ENCODE data around the gene ERCC5.
A peak's percentile ranks its signal among the peaks of the same experiment; 100 is the strongest.

ERCC5 gene

DNA sequence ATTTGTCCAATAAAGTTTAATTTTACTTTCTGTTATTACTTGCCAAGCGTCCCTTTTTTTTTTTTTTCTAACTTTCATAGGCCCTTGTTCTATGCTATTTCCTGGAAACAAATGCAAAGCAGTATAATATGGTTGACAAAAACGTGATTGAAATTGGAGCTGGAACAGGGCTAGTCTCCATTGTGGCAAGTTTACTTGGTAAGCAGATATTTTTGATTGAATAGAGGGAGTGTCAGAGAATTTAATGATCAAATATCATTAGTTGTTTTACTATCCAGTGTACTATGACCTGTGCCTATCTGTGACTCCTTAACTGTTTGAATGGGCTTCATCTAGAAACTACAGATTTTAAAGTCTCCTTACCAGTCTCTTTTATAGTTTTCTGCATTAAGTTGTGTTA, 46.7 kb downstream of the ERCC5 start:
- Histone ChIP-seq H3K36me3 (ENCODE audit: control insufficient read depth, insufficient read depth, low read length) (no peaks in the 10 kb centered on the region), H3K4me3 (ENCODE audit: low read length) (no peak overlapping the region), H3K27me3 (ENCODE audit: control insufficient read depth, insufficient read depth, low read length) (no peaks in the 10 kb centered on the region), H3K4me1 (ENCODE audit: control insufficient read depth, insufficient read depth, low read length) (no peaks in the 10 kb centered on the region), H3K9me3 (ENCODE audit: control insufficient read depth, insufficient read depth, low read length) (no peaks in the 10 kb centered on the region), H3K27ac (ENCODE audit: low read length) (no peak overlapping the region)
- no CpG with 5 or more reads among the region's 2 CpGs for WGBS (ENCODE audit: insufficient coverage, insufficient read length)
- no peak for DNase-seq (ENCODE audit: low read depth, low spot score)

DNA sequence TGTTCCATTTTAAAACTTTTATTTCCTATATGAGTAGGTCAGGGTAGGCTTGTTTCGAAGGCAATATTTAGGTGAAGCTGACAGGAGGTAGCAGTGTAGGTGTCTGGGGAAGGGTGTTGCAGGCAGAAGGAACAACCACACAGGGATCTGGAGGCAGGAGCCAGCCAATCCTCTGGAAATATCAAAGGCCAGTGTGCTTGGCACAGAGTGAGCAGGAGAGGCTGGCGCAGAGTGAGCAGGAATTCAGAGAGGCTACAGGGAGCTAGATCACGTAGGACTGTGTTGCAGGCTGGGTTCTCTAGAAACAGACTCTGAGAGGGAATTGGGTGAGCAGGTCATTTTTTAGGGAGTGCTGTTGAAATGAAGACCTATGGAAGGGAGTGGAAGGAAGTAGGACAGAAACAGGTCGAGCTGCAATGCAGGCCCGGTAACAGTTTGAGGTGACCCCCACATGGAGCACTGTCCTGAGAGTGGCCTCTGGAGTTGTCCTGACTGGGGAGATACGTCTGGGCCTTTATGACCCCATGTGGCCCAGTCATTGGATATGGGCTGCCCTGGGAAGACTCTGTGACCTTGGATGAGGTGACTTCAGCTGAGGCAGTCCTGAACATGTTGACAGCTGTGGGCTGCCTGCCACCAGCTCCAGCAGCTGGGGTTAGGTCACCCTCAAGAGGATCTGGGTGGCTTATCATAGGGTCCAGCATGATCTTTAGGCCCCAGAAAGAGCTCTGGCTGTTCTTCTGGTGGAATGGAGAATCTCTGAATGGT, 51.7 kb downstream of the ERCC5 start:
- no peak overlapping the region for H3K27ac ChIP-seq (ENCODE audit: low read length)
- no peaks in the 10 kb centered on the region for H3K27me3 ChIP-seq (ENCODE audit: control insufficient read depth, insufficient read depth, low read length)
- H3K36me3 ChIP-seq (ENCODE audit: control insufficient read depth, insufficient read depth, low read length): no peaks in the 10 kb centered on the region
- WGBS (ENCODE audit: insufficient coverage, insufficient read length): no CpG with 5 or more reads among the region's 6 CpGs
- DNase-seq (ENCODE audit: low read depth, low spot score): no peak
- no peaks in the 10 kb centered on the region; the same call in 1 of the 2 replicates for H3K4me1 ChIP-seq (ENCODE audit: control insufficient read depth, insufficient read depth, low read length)
- no peaks in the 10 kb centered on the region for H3K9me3 ChIP-seq (ENCODE audit: control insufficient read depth, insufficient read depth, low read length)
- H3K4me3 ChIP-seq (ENCODE audit: low read length): no peak overlapping the region

DNA sequence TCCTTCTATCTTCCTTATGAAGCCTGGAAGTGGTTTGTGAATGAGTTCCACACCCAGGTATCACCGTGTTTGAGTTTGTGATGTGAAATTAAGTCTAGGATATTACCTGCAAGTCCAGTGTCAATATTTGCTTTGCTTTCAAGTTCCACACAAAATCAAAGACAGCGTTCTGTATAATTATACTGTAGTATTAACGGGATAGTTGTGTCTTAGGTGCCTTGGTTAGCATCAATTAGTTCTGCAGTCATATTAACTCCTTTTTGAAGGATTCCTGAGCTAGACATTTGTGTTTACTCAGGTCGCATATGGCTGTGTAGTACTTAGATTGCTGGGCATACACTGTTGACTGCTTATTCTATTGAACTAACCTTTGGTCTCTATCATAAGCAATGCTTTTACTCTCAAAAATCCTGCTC, 54.4 kb downstream of the ERCC5 start:
- no peaks in the 10 kb centered on the region for H3K36me3 ChIP-seq (ENCODE audit: control insufficient read depth, insufficient read depth, low read length)
- no peak overlapping the region for H3K27ac ChIP-seq (ENCODE audit: low read length)
- no peak overlapping the region for H3K4me3 ChIP-seq (ENCODE audit: low read length)
- no peaks in the 10 kb centered on the region for H3K9me3 ChIP-seq (ENCODE audit: control insufficient read depth, insufficient read depth, low read length)
- no peaks in the 10 kb centered on the region; the same call in none of the 2 replicates for H3K4me1 ChIP-seq (ENCODE audit: control insufficient read depth, insufficient read depth, low read length)
- no peaks in the 10 kb centered on the region for H3K27me3 ChIP-seq (ENCODE audit: control insufficient read depth, insufficient read depth, low read length)
- WGBS (ENCODE audit: insufficient coverage, insufficient read length): no CpG with 5 or more reads among the region's 4 CpGs
- no peak for DNase-seq (ENCODE audit: low read depth, low spot score)

DNA sequence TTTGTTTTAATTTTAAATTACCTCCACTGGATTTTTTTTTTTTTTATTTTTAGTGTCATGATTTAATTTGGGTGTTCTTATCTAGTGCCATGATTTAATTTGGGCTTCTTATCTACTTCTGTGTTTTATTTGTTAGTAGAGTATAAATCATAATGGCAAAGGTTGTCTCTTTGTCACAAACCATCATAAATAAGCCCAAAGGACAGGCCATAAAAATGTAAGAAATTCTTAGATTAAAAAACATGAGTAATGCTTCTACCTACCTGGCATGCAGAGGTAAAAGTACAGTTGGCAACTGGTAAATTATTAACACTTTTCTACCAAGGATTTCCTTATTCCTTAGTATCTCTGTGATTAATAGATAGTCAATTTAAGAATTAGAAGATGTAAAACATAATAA, 55.2 kb downstream of the ERCC5 start:
- no peaks in the 10 kb centered on the region; the same call in none of the 2 replicates for H3K4me1 ChIP-seq (ENCODE audit: control insufficient read depth, insufficient read depth, low read length)
- no peaks in the 10 kb centered on the region for H3K27me3 ChIP-seq (ENCODE audit: control insufficient read depth, insufficient read depth, low read length)
- H3K4me3 ChIP-seq (ENCODE audit: low read length): no peak overlapping the region
- no peak overlapping the region for H3K27ac ChIP-seq (ENCODE audit: low read length)
- no peaks in the 10 kb centered on the region for H3K9me3 ChIP-seq (ENCODE audit: control insufficient read depth, insufficient read depth, low read length)
- DNase-seq (ENCODE audit: low read depth, low spot score): no peak
- H3K36me3 ChIP-seq (ENCODE audit: control insufficient read depth, insufficient read depth, low read length): no peaks in the 10 kb centered on the region

DNA sequence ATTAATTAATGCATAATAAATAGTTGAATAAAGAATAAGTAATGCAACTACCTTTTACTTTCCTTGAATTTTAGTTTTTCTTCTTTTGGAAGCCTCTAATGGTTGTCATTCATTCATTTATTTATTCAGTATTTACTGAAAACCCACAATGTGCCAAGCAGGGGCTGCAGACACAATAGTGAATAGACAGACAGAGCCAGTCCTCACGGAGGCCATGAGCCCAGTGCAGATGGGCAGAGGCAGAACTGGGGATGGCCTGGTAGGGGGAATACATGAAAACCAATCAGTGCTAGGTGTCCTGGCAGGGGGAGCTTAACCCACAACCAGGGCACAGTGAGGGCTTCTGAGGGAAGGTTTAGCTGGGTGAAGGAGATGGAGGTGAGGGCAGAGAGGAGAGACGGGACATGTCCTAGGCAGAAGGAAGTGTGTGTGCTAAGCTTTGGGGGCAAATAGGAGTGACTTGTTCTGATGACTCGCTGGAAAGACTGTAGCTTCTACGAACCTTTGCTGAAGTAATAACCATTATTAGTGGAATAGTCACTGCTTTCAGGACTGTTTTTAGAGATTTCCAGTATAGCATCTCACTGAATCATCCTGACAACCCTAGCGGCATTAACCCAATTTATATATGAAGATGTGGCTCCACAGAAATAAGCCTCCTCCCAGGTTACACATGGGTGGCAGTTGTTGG, 55.9 kb downstream of the ERCC5 start:
- Histone ChIP-seq H3K4me3 (ENCODE audit: low read length) (no peak overlapping the region), H3K9me3 (ENCODE audit: control insufficient read depth, insufficient read depth, low read length) (no peaks in the 10 kb centered on the region), H3K4me1 (ENCODE audit: control insufficient read depth, insufficient read depth, low read length) (no peaks in the 10 kb centered on the region; the same call in none of the 2 replicates), H3K36me3 (ENCODE audit: control insufficient read depth, insufficient read depth, low read length) (no peaks in the 10 kb centered on the region), H3K27me3 (ENCODE audit: control insufficient read depth, insufficient read depth, low read length) (no peaks in the 10 kb centered on the region), H3K27ac (ENCODE audit: low read length) (no peak overlapping the region)
- no CpG with 5 or more reads among the region's 5 CpGs for WGBS (ENCODE audit: insufficient coverage, insufficient read length)
- no peak for DNase-seq (ENCODE audit: low read depth, low spot score)

DNA sequence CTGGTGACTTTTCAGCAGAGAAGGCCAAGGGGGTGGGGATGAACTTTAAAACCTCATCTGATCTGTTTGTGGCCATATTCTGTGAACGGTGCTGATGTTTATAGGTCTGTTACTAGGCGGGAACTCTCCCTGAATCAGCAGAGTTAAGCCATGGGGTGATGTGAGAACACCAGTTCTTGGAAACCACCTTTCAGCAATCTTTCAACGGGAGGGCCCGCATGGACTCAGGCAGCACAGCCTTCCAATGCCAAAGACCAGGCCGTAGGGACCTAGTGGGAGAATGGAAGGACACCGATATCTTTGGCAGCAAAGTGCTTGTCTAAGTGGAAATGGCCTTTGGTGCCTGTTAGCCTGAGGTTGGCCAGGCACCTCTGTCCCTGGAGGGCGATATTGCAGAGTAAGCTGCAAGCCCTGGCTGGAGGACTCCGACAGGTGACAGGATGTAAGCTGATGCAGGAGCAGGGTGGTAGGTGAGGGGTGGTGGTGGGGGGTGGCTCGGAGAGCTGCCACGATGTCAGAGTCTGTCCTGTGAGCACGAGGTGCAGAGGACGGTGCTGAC, 57.0 kb downstream of the ERCC5 start:
- no peaks in the 10 kb centered on the region; the same call in none of the 2 replicates for H3K4me1 ChIP-seq (ENCODE audit: control insufficient read depth, insufficient read depth, low read length)
- no peaks in the 10 kb centered on the region for H3K36me3 ChIP-seq (ENCODE audit: control insufficient read depth, insufficient read depth, low read length)
- H3K4me3 ChIP-seq (ENCODE audit: low read length): no peak overlapping the region
- no peak overlapping the region for H3K27ac ChIP-seq (ENCODE audit: low read length)
- WGBS (ENCODE audit: insufficient coverage, insufficient read length): no CpG with 5 or more reads among the region's 12 CpGs
- no peaks in the 10 kb centered on the region for H3K27me3 ChIP-seq (ENCODE audit: control insufficient read depth, insufficient read depth, low read length)
- H3K9me3 ChIP-seq (ENCODE audit: control insufficient read depth, insufficient read depth, low read length): no peaks in the 10 kb centered on the region
- DNase-seq (ENCODE audit: low read depth, low spot score): peak; percentile 18

DNA sequence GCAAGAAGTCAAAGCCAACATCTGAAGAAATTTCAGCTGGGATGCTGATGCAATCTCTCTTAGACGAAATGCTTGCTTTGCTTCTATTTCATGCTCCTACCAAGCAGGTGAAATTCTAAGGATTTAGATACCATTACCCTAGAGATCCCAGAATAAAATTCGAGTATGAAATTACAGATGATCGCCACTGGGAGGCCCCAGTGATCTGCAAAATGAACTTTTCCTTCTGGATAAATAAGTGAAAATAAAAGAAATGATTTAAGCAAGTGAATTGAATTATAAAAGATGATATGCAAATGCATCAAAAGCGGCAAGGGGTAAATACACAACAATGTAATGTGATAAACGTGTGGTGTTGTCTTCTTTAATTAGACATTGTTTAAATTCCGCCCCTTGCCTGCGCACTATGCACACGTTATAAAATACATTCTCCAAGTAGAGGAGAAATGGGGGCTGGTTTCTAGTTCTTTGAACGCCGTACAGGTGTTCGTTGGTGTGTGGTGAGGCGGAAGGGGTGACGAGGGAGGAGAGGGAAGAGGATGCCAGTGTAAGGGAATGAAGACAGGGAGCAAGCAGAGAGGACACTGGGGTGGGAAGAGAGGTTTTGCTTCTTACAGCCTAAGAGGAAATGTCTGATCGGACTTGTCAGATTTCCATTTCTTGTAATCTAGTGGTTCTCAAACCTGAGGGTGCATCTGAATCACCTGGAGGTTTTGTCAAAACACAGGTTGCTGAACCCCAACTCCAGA, 58.0 kb downstream of the ERCC5 start:
- WGBS (ENCODE audit: insufficient coverage, insufficient read length): 100% methylated on average over 5 of the region's 14 CpGs
- Histone ChIP-seq H3K4me1 (ENCODE audit: control insufficient read depth, insufficient read depth, low read length) (no peaks in the 10 kb centered on the region; the same call in 1 of the 2 replicates), H3K27me3 (ENCODE audit: control insufficient read depth, insufficient read depth, low read length) (no peaks in the 10 kb centered on the region), H3K27ac (ENCODE audit: low read length) (no peak overlapping the region), H3K36me3 (ENCODE audit: control insufficient read depth, insufficient read depth, low read length) (no peaks in the 10 kb centered on the region), H3K9me3 (ENCODE audit: control insufficient read depth, insufficient read depth, low read length) (no peaks in the 10 kb centered on the region), H3K4me3 (ENCODE audit: low read length) (no peak overlapping the region)
- DNase-seq (ENCODE audit: low read depth, low spot score): peak; percentile 2

DNA sequence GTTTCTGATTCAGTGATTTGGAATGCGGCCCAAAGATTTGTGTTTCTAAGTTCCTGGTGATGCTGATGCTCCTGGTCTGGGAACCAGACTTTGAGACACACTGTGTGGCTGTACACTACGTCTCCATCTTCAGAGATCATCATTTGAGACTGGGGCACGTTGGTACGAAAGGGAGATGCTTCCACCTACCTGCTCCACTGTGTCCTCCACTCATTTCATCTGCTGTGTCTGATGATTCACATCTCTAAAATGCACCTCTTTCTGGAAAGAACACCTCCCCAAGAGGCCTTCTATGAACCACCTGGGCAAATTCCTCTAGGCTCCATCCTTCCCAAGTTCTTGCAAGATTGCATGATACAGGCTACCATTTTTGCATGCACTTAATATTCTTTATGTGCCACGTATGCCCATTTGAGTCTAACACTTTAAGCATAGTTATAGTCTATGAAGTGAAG, 58.6 kb downstream of the ERCC5 start:
- Histone ChIP-seq H3K4me3 (ENCODE audit: low read length) (no peak overlapping the region), H3K9me3 (ENCODE audit: control insufficient read depth, insufficient read depth, low read length) (no peaks in the 10 kb centered on the region), H3K36me3 (ENCODE audit: control insufficient read depth, insufficient read depth, low read length) (no peaks in the 10 kb centered on the region), H3K27me3 (ENCODE audit: control insufficient read depth, insufficient read depth, low read length) (no peaks in the 10 kb centered on the region), H3K4me1 (ENCODE audit: control insufficient read depth, insufficient read depth, low read length) (no peaks in the 10 kb centered on the region; the same call in 1 of the 2 replicates), H3K27ac (ENCODE audit: low read length) (no peak overlapping the region)
- DNase-seq (ENCODE audit: low read depth, low spot score): no peak
- WGBS (ENCODE audit: insufficient coverage, insufficient read length): no CpG with 5 or more reads among the region's 5 CpGs

DNA sequence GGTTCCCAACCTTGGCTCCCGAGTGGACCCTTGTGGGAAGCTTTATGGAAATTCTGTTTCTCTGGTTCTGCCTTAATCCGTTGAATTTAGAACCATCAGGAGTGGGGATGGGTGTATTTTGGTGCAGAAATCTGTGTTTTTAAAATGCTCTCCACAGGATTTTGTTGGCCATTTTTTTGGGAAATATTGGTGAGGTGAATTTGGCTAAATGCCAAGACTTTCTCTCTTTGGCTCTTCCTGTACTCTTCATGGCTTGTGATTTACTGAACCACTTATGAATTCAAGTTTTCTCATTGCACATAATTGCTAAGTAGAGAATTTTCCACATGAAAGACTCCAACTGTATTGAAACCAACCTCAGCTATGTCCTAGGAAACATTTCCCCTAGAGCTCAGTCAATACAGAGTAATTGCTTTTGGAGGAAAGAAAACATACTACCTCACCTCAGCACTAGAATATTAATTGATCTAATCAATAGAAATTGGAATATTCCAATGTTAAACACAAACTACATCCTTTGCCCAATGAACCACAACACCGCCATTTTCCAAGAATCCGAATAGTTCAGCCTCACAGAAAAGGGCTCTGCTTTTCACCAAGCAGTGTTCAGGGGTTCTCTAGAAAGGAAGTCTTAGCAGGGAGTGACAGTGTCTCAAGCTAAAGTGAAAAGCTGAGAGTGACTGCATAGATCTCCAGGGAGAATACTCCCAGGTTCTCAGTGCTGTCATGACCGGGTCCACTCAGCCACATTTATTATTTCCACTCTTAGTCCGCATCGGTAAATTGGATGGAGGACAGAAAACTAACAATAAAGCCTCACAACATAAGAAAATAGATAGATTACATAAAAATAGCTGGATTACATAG, 60.3 kb downstream of the ERCC5 start:
- no peak overlapping the region for H3K4me3 ChIP-seq (ENCODE audit: low read length)
- DNase-seq (ENCODE audit: low read depth, low spot score): no peak
- WGBS (ENCODE audit: insufficient coverage, insufficient read length): no CpG with 5 or more reads among the region's 7 CpGs

More for the DNA sequence above, 60.3 kb downstream of the ERCC5 start:
- Histone ChIP-seq H3K4me1 (ENCODE audit: control insufficient read depth, insufficient read depth, low read length) (no peaks in the 10 kb centered on the region; the same call in 1 of the 2 replicates), H3K27me3 (ENCODE audit: control insufficient read depth, insufficient read depth, low read length) (no peaks in the 10 kb centered on the region), H3K9me3 (ENCODE audit: control insufficient read depth, insufficient read depth, low read length) (no peaks in the 10 kb centered on the region), H3K27ac (ENCODE audit: low read length) (no peak overlapping the region), H3K36me3 (ENCODE audit: control insufficient read depth, insufficient read depth, low read length) (no peaks in the 10 kb centered on the region)
